Inflammatory macrophage treated with lipopolysaccharide for 1 hour (primary cell): ENCODE measurements around the gene HBA2.
A peak's percentile ranks its signal among the peaks of the same experiment; 100 is the strongest.
"Not testable (repeated sequence)": the region's sequence is repeated elsewhere in the genome, so short reads cannot be mapped to it uniquely, and the experiment has no call there.

Experiments used
- DNase-seq, 2 donors: peaks; one replicate each; pipeline ENCODE4 v3.0.0-alpha.2; 2020 to 2022

Gene HBA2

GRCh38 chr16:159136-159849, 13.4 kb upstream of the HBA2 start:
- no peak for DNase-seq

- DNase-seq = not testable (repeated sequence)
These were observed 12.4 kb upstream of the HBA2 start for GRCh38 chr16:160242-160641.

GRCh38 chr16:160691-161190, 11.9 kb upstream of the HBA2 start:
- DNase-seq = no peak

GRCh38 chr16:162271-162991, 10.2 kb upstream of the HBA2 start:
- no peak for DNase-seq

DNA sequence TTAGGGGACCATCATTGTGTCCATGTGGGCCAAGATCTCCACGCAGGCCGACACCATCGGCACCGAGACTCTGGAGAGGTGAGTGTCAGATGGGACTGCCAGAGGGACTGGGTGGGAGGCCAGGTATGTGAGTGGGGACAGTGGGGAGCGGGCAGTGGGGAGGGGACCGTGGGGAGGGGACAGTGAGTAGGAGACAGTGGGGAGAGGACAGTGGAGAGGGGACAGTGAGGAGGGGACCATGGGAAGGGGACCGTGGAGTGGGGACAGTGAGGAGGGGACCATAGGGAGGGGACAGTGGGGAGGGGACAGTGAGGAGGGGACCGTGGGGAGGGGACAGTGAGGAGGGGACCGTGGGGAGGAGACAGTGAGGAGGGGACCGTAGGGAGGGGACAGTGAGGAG, 9.5 kb upstream of the HBA2 start:
- not testable (repeated sequence) for DNase-seq

GRCh38 chr16:163696-164095, 9.0 kb upstream of the HBA2 start:
- not testable (repeated sequence) for DNase-seq

GRCh38 chr16:164134-164823, 8.4 kb upstream of the HBA2 start:
- DNase-seq = not testable (repeated sequence)

- no peak for DNase-seq
These were observed 7.7 kb upstream of the HBA2 start for GRCh38 chr16:164827-165538.

GRCh38 chr16:165539-166374, 6.9 kb upstream of the HBA2 start, which contains the start of gene HBM:
Gene HBM, plus strand, starts transcription at chr16:165978. Its CDS starts 20 bp downstream, at chr16:165998.
- DNase-seq = no peak

DNA sequence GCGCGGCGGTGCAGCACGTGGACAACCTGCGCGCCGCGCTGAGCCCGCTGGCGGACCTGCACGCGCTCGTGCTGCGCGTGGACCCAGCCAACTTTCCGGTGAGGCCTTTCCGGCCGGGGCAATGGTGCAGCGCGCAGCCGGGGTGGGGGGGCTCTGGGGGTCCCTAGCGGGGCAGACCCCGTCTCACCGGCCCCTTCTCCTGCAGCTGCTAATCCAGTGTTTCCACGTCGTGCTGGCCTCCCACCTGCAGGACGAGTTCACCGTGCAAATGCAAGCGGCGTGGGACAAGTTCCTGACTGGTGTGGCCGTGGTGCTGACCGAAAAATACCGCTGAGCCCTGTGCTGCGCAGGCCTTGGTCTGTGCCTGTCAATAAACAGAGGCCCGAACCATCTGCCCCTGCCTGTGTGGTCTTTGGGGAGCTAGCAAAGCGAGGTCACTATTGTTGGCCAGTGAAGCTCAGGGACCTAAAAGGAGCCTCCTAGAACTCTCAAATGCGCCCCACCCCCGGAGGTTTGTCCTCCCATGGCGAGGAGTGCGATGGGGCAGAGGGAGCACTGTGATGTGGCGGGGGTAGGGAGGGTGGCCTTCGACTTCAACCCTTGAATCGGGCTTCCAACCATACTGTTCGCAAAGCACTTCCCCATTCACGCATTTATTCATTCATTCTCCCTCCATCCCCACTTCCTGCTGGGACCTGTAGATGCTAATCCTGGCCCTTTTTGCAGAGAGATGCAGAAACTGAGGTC, 6.1 kb upstream of the HBA2 start:
- DNase-seq = no peak

GRCh38 chr16:167122-167690, 5.5 kb upstream of the HBA2 start:
- DNase-seq = no peak

DNA sequence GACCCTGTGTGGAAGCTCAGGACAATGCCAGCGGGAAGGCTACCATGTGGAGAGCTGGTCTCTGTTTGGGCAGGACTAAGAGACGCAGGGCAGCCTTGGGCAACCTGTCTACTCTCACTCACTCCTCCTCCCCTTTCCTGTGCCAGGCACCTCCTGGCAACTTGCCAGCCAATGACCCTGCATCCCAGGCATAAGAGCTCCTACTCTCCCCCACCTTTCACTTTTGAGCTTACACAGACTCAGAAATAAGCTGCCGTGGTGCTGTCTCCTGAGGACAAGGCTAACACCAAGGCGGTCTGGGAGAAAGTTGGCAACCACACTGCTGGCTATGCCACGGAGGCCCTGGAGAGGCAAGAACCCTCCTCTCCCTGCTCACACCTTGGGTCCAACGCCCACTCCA, 4.3 kb upstream of the HBA2 start:
- DNase-seq = no peak

DNA sequence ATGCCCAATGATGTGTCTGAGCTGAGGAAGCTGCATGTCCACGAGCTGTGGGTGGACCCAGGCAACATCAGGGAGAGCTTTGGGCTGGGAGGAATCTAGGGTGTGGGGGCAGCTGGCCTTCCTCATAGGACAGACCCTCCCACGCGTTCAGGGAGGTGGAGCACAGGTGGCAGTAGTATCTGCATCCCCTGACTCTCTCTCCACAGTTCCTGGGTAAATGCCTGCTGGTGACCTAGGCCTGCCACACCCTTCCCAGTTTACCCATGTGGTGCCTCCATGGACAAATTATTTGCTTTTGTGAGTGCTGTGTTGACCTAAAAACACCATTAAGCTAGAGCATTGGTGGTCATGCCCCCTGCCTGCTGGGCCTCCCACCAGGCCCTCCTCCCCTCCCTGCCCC, 3.7 kb upstream of the HBA2 start:
- no peak for DNase-seq

DNA sequence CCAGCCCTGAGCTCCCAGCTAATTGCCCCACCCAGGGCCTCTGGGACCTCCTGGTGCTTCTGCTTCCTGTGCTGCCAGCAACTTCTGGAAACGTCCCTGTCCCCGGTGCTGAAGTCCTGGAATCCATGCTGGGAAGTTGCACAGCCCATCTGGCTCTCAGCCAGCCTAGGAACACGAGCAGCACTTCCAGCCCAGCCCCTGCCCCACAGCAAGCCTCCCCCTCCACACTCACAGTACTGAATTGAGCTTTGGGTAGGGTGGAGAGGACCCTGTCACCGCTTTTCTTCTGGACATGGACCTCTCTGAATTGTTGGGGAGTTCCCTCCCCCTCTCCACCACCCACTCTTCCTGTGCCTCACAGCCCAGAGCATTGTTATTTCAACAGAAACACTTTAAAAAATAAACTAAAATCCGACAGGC, 2.6 kb upstream of the HBA2 start:
- not testable (repeated sequence) for DNase-seq

- no peak for DNase-seq
These were observed 1.9 kb upstream of the HBA2 start for GRCh38 chr16:170788-171187.

- not testable (repeated sequence) for DNase-seq
These were observed 657 bp downstream of the HBA2 start for GRCh38 chr16:173211-173854.

DNA sequence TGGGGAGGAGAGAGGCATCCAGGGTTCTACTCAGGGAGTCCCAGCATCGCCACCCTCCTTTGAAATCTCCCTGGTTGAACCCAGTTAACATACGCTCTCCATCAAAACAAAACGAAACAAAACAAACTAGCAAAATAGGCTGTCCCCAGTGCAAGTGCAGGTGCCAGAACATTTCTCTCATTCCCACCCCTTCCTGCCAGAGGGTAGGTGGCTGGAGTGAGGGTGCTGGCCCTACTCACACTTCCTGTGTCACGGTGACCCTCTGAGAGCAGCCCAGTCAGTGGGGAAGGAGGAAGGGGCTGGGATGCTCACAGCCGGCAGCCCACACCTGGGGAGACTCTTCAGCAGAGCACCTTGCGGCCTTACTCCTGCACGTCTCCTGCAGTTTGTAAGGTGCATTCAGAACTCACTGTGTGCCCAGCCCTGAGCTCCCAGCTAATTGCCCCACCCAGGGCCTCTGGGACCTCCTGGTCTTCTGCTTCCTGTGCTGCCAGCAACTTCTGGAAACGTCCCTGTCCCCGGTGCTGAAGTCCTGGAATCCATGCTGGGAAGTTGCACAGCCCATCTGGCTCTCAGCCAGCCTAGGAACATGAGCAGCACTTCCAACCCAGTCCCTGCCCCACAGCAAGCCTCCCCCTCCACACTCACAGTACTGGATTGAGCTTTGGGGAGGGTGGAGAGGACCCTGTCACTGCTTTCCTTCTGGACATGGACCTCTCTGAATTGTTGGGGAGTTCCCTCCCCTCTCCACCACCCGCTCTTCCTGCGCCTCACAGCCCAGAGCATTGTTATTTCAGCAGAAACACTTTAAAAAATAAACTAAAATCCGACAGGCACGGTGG, 1.5 kb downstream of the HBA2 start:
- DNase-seq = not testable (repeated sequence)

DNA sequence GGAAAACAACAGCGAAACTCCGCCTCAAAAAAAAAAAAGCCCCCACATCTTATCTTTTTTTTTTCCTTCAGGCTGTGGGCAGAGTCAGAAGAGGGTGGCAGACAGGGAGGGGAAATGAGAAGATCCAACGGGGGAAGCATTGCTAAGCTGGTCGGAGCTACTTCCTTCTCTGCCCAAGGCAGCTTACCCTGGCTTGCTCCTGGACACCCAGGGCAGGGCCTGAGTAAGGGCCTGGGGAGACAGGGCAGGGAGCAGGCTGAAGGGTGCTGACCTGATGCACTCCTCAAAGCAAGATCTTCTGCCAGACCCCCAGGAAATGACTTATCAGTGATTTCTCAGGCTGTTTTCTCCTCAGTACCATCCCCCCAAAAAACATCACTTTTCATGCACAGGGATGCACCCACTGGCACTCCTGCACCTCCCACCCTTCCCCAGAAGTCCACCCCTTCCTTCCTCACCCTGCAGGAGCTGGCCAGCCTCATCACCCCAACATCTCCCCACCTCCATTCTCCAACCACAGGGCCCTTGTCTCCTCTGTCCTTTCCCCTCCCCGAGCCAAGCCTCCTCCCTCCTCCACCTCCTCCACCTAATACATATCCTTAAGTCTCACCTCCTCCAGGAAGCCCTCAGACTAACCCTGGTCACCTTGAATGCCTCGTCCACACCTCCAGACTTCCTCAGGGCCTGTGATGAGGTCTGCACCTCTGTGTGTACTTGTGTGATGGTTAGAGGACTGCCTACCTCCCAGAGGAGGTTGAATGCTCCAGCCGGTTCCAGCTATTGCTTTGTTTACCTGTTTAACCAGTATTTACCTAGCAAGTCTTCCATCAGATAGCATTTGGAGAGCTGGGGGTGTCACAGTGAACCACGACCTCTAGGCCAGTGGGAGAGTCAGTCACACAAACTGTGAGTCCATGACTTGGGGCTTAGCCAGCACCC, 2.6 kb downstream of the HBA2 start:
- peak; percentile 8 to 25 for DNase-seq
